ENCODE measurements around the gene GPR55. TPM values are rescaled to one million over a fixed set of nuclear protein-coding genes. Genes with fewer than 3 reads are reported as not detected.
A peak's percentile ranks its signal among the peaks of the same experiment; 100 is the strongest.

Gene GPR55
- total and polyA plus RNA-seq, 10 of the 15 experiments (the other 5 are each of a cell fraction or from before 2014, with no cell fraction given): 2.1 to 30.1 (median 16.2) TPM

DNA sequence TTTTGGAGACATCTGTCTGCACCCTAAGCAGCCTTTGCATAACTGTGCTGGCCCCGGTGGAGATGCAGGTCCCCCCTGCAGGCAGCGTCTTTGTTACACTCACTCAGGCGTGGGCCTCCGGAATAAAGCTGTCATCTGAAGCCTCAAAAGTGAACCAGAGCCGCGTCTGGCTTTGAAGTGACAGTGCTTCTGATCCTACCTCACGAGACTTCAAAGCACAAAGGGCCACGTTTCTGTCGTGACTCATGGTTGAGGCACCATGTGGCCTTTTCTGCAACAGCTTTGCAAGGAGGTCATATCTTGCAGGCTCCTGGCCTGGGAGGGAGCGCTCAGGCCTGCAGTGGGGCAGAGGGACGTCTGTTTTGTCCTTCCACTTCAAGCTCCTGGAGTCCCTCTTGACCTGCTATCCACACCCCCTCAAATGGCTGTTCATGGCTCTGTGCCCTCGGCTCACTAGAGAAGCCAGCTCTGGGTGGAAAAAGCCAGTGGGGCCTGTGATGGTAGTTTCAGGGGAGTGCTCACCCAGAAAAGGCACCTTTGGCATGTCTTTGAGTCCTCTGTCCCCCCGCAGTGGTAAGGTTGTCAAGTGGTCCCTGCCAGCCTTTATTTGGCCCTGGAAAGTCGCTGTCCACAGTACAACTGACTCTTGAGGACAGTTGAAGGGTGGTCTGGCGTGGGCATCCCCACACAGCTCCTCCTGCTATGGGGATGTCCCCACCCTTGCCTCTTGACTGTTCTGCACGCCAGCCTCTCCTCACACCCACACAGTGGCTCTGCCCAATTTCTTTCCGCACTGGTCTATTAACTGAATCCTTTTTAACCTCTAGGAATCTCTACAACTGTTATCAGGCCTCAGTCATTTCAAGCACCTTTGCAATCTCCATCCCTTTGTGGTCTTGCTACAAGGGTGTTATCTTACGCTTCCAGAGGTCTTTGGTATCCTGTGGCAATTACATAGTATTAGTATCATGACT, 19.3 kb downstream of the GPR55 start:
- intact Hi-C loops (cut with micrococcal nuclease; ENCODE audit: unreplicated experiment) (no loop called here), in situ Hi-C loops (cut with MboI) (no loop called here)
- ChIA-PET POLR2A (interaction anchor here (1.1 kb wide), 1 partner anchor 17 kb away, joined by 3 read pairs; no protein-coding TSS in a partner anchor), RAD21 (ENCODE audit: unreplicated experiment) (interaction anchor here (1.0 to 8.3 kb wide), 4 partner anchors 8 to 81 kb away, joined by 3 to 99 read pairs (median 32); partner anchors contain the start of gene GPR55), SMC1A (ENCODE audit: uncharacterized antibody, unreplicated experiment) (interaction anchor here (1.3 to 10.6 kb wide), 4 partner anchors 8 to 81 kb away, joined by 3 to 122 read pairs (median 4); no protein-coding TSS in a partner anchor), CTCF (interaction anchor here (0.7 to 3.9 kb wide), 6 partner anchors 18 to 84 kb away, joined by 3 to 29 read pairs (median 4); partner anchors contain the start of gene GPR55)
- peaks cover 4% of the 10 kb centered on the region; the same call in 1 of the 2 replicates for H4K20me1 ChIP-seq (ENCODE audit: control insufficient read depth, insufficient read depth)
- H3K9me3 ChIP-seq (replicated peaks; ENCODE audit: control insufficient read depth, insufficient read depth, low read length): no peaks in the 10 kb centered on the region
- ATAC-seq: peak; percentile 7; the same call in 1 of the 3 replicates
- no peak for TF ChIP-seq NFYA (IDR thresholded peaks at IDR 0.05; ENCODE audit: borderline replicate concordance, low read depth, low read length)
- no peak for TF ChIP-seq NR2F1 (conservative IDR thresholded peaks at IDR 0.05)
- TF ChIP-seq MTA3 (IDR thresholded peaks at IDR 0.05; ENCODE audit: borderline replicate concordance, low read length): peak; percentile 84; the same call in 1 of the 2 replicates
- peak; percentile 81 for TF ChIP-seq TCF7 (IDR thresholded peaks at IDR 0.05; ENCODE audit: borderline replicate concordance)
- TF ChIP-seq HCFC1 (IDR thresholded peaks at IDR 0.05; ENCODE audit: low read length): no peak
- peak; percentile 37; the same call in 1 of the 2 replicates for TF ChIP-seq NFIC (IDR thresholded peaks at IDR 0.05; ENCODE audit: low read depth, low read length)
- TF ChIP-seq EGR1 (IDR thresholded peaks at IDR 0.05; ENCODE audit: borderline replicate concordance in 1 of 2, low read depth in 2 of 2, low read length in 2 of 2): 0 out of 3 replicates have a peak, but pooled peaks of 1 of the 2 experiments have one; percentile 10
- TF ChIP-seq YY1 (IDR thresholded peaks at IDR 0.05; ENCODE audit: low read depth, low read length): no peak
- TF ChIP-seq CBFB (IDR thresholded peaks at IDR 0.05; ENCODE audit: low read depth): no peak
- no peak for TF ChIP-seq POLR2AphosphoS5 (IDR thresholded peaks at IDR 0.05; ENCODE audit: low read length)
- peak; percentile 7 to 57; a peak in 1 of 4 replicates for TF ChIP-seq BHLHE40 (IDR thresholded peaks at IDR 0.05; ENCODE audit: borderline replicate concordance in 1 of 2, low read depth in 2 of 2, low read length in 1 of 2)
- TF ChIP-seq ZBED1 (IDR thresholded peaks at IDR 0.05; ENCODE audit: borderline replicate concordance): peak; percentile 60; the same call in 1 of the 2 replicates
- TF ChIP-seq BACH1 (IDR thresholded peaks at IDR 0.05; ENCODE audit: borderline replicate concordance): no peak
- peak; percentile 14 for TF ChIP-seq POLR2A (IDR thresholded peaks at IDR 0.05; ENCODE audit: low read depth, low read length)
- WGBS (ENCODE audit: insufficient coverage, insufficient replicate concordance, low lambda C conversion rate, missing lambda C conversion rate): 34% methylated on average over 17 of the region's 18 CpGs
- no peaks in the 10 kb centered on the region for H3K27me3 ChIP-seq (replicated peaks in 1 of 2; ENCODE audit: control insufficient read depth in 2 of 2, insufficient read depth in 2 of 2, low read length in 1 of 2)
- no TSS peak for BruUV-seq (replicated peaks)
- H3K79me2 ChIP-seq (ENCODE audit: control insufficient read depth, insufficient read depth, low read length): peaks cover 7% of the 10 kb centered on the region
- no peak overlapping the region for H3K4me3 ChIP-seq
- H3K27ac ChIP-seq (ENCODE audit: control insufficient read depth, insufficient read depth): no peak overlapping the region
- H3K4me2 ChIP-seq (ENCODE audit: control insufficient read depth, insufficient read depth): no peak overlapping the region
- peaks cover 14% of the 10 kb centered on the region for H3K4me1 ChIP-seq (ENCODE audit: control insufficient read depth, insufficient read depth, low read length)
- no peak overlapping the region for H2AFZ ChIP-seq (ENCODE audit: control insufficient read depth, low read depth, low read length)
- peaks cover 21 to 41% of the 10 kb centered on the region in 2 experiments for H3K36me3 ChIP-seq (ENCODE audit: control insufficient read depth in 2 of 2, insufficient read depth in 2 of 2, low read length in 1 of 2)
- DNase-seq (ENCODE audit: low read depth, low spot score): no peak
- no peak overlapping the region for H3K9ac ChIP-seq (ENCODE audit: control insufficient read depth, insufficient read depth, low read length)
- no peak for FAIRE-seq
